ENCODE results near the gene VAV2. TPM values are rescaled to one million over a fixed set of nuclear protein-coding genes. Genes with fewer than 3 reads are reported as not detected.

Gene VAV2
- total RNA-seq, 2 experiments from 2014 or later = 11.0 to 27.8 TPM

- BruUV-seq (replicated peaks) = no TSS peak
- ChIA-PET POLR2A (interaction anchor here (0.6 kb wide), 1 partner anchor 1567 kb away, joined by 3 read pairs; no protein-coding TSS in a partner anchor), CTCF (ENCODE audit: unreplicated experiment) (no interaction called here)
- intact Hi-C loops (cut with micrococcal nuclease; ENCODE audit: unreplicated experiment) = no loop called here
- no peak for DNase-seq (ENCODE audit: low spot score)
- no peaks in the 10 kb centered on the region for H3K36me3 ChIP-seq (ENCODE audit: insufficient read depth, low read length)
- H2AFZ ChIP-seq (ENCODE audit: low read length) = no peak overlapping the region
- H3K79me2 ChIP-seq (ENCODE audit: insufficient read depth, low read depth, low read length) = peaks cover 2% of the 10 kb centered on the region; the same call in 1 of the 2 replicates
- no peak overlapping the region for H3K27ac ChIP-seq (ENCODE audit: low read depth, low read length, poor library complexity, severe bottlenecking)
- H3K4me2 ChIP-seq (ENCODE audit: low read length) = no peak overlapping the region
- H3K4me1 ChIP-seq (ENCODE audit: insufficient read depth, low read length, poor library complexity, severe bottlenecking) = peaks cover 15% of the 10 kb centered on the region
- H3K9me2 ChIP-seq (ENCODE audit: insufficient read depth, low read length) = no peaks in the 10 kb centered on the region
- no peak overlapping the region for H3K4me3 ChIP-seq (ENCODE audit: low read depth, low read length, poor library complexity, severe bottlenecking)
- TF ChIP-seq EZH2phosphoT487 (IDR thresholded peaks at IDR 0.05; ENCODE audit: borderline replicate concordance, low read depth, low read length) (no peak), CTCF (conservative IDR thresholded peaks at IDR 0.05; ENCODE audit: low read length) (no peak)
- no peaks in the 10 kb centered on the region for H3K9me3 ChIP-seq (ENCODE audit: low read length)
- H4K20me1 ChIP-seq (ENCODE audit: insufficient read depth, low read length) = no peaks in the 10 kb centered on the region
Observed at GRCh38 chr9:133939845-133940244, 52.3 kb downstream of the VAV2 start.

GRCh38 chr9:133939171-133939785 lies 52.8 kb downstream of the VAV2 start:
- no peaks in the 10 kb centered on the region for H3K9me2 ChIP-seq (ENCODE audit: insufficient read depth, low read length)
- intact Hi-C loops (cut with micrococcal nuclease; ENCODE audit: unreplicated experiment) = no loop called here
- no peak overlapping the region for H3K27ac ChIP-seq (ENCODE audit: low read depth, low read length, poor library complexity, severe bottlenecking)
- TF ChIP-seq EZH2phosphoT487 (IDR thresholded peaks at IDR 0.05; ENCODE audit: borderline replicate concordance, low read depth, low read length) = no peak
- no peak for TF ChIP-seq CTCF (conservative IDR thresholded peaks at IDR 0.05; ENCODE audit: low read length)
- no peaks in the 10 kb centered on the region for H3K79me2 ChIP-seq (ENCODE audit: insufficient read depth, low read depth, low read length)
- DNase-seq (ENCODE audit: low spot score) = no peak
- ChIA-PET CTCF (ENCODE audit: unreplicated experiment) (no interaction called here), POLR2A (interaction anchor here (1.5 kb wide), 1 partner anchor 16 kb away, joined by 3 read pairs; no protein-coding TSS in a partner anchor)
- BruUV-seq (replicated peaks) = no TSS peak
- H2AFZ ChIP-seq (ENCODE audit: low read length) = no peak overlapping the region
- no peaks in the 10 kb centered on the region for H3K36me3 ChIP-seq (ENCODE audit: insufficient read depth, low read length)
- no peaks in the 10 kb centered on the region for H3K9me3 ChIP-seq (ENCODE audit: low read length)
- H3K4me2 ChIP-seq (ENCODE audit: low read length) = no peak overlapping the region
- no peaks in the 10 kb centered on the region for H4K20me1 ChIP-seq (ENCODE audit: insufficient read depth, low read length)
- peaks cover 9% of the 10 kb centered on the region for H3K4me1 ChIP-seq (ENCODE audit: insufficient read depth, low read length, poor library complexity, severe bottlenecking)
- no peak overlapping the region for H3K4me3 ChIP-seq (ENCODE audit: low read depth, low read length, poor library complexity, severe bottlenecking)

GRCh38 chr9:133938753-133939152 lies 53.4 kb downstream of the VAV2 start:
- no peak overlapping the region for H2AFZ ChIP-seq (ENCODE audit: low read length)
- no peak for DNase-seq (ENCODE audit: low spot score)
- no peaks in the 10 kb centered on the region for H4K20me1 ChIP-seq (ENCODE audit: insufficient read depth, low read length)
- POLR2A ChIA-PET = interaction anchor here (1.5 kb wide), 1 partner anchor 17 kb away, joined by 3 read pairs; no protein-coding TSS in a partner anchor
- no peak overlapping the region for H3K4me3 ChIP-seq (ENCODE audit: low read depth, low read length, poor library complexity, severe bottlenecking)
- no peaks in the 10 kb centered on the region for H3K9me2 ChIP-seq (ENCODE audit: insufficient read depth, low read length)
- no TSS peak for BruUV-seq (replicated peaks)
- no peaks in the 10 kb centered on the region for H3K36me3 ChIP-seq (ENCODE audit: insufficient read depth, low read length)
- no peak for TF ChIP-seq EZH2phosphoT487 (IDR thresholded peaks at IDR 0.05; ENCODE audit: borderline replicate concordance, low read depth, low read length)
- no peak for TF ChIP-seq CTCF (conservative IDR thresholded peaks at IDR 0.05; ENCODE audit: low read length)
- intact Hi-C loops (cut with micrococcal nuclease; ENCODE audit: unreplicated experiment) = no loop called here
- CTCF ChIA-PET (ENCODE audit: unreplicated experiment) = no interaction called here
- H3K9me3 ChIP-seq (ENCODE audit: low read length) = no peaks in the 10 kb centered on the region
- H3K4me2 ChIP-seq (ENCODE audit: low read length) = no peak overlapping the region
- no peaks in the 10 kb centered on the region for H3K79me2 ChIP-seq (ENCODE audit: insufficient read depth, low read depth, low read length)
- H3K4me1 ChIP-seq (ENCODE audit: insufficient read depth, low read length, poor library complexity, severe bottlenecking) = peaks cover 5% of the 10 kb centered on the region
- H3K27ac ChIP-seq (ENCODE audit: low read depth, low read length, poor library complexity, severe bottlenecking) = no peak overlapping the region
